ENCODE data around the gene KCNH8. TPM values are rescaled to one million over a fixed set of nuclear protein-coding genes. Genes with fewer than 3 reads are reported as not detected.

The KCNH8 gene
- total RNA-seq, 2 donors from 2014 or later, result 0.46 to 3.4 TPM

GRCh38 chr3:19363071-19363470, 214.8 kb downstream of the KCNH8 start:
- H3K36me3 ChIP-seq, result no peaks in the 10 kb centered on the region
- H3K27me3 ChIP-seq (replicated peaks; ENCODE audit: insufficient read depth), result no peaks in the 10 kb centered on the region
- intact Hi-C loops (cut with DNase I), result no loop called here
- WGBS, result 100% methylated on average over 1 of the region's 1 CpG
- H3K27ac ChIP-seq, result no peak overlapping the region
- no peak overlapping the region for H3K4me3 ChIP-seq
- H3K9me3 ChIP-seq, result no peaks in the 10 kb centered on the region
- TF ChIP-seq CTCF (IDR thresholded peaks at IDR 0.05) (no peak), POLR2A (IDR thresholded peaks at IDR 0.05) (no peak), POLR2AphosphoS5 (IDR thresholded peaks at IDR 0.05) (no peak)
- no peaks in the 10 kb centered on the region for H3K4me1 ChIP-seq (replicated peaks)
- DNase-seq (ENCODE audit: low spot score), result no peak

GRCh38 chr3:19364148-19364547, 215.8 kb downstream of the KCNH8 start:
- Histone ChIP-seq H3K36me3 (no peaks in the 10 kb centered on the region), H3K4me1 (replicated peaks) (no peaks in the 10 kb centered on the region), H3K9me3 (no peaks in the 10 kb centered on the region), H3K27me3 (replicated peaks; ENCODE audit: insufficient read depth) (no peaks in the 10 kb centered on the region), H3K27ac (no peak overlapping the region), H3K4me3 (no peak overlapping the region)
- DNase-seq (ENCODE audit: low spot score), result no peak
- intact Hi-C loops (cut with DNase I), result no loop called here
- no peak for TF ChIP-seq POLR2A (IDR thresholded peaks at IDR 0.05)
- TF ChIP-seq POLR2AphosphoS5 (IDR thresholded peaks at IDR 0.05), result no peak
- no peak for TF ChIP-seq CTCF (IDR thresholded peaks at IDR 0.05)
- WGBS, result 92% methylated on average over 8 of the region's 8 CpGs

- H3K27me3 ChIP-seq (replicated peaks; ENCODE audit: insufficient read depth), result no peaks in the 10 kb centered on the region
- intact Hi-C loops (cut with DNase I), result no loop called here
- no peaks in the 10 kb centered on the region for H3K36me3 ChIP-seq
- WGBS, result 68% methylated on average over 6 of the region's 6 CpGs
- H3K4me3 ChIP-seq, result no peak overlapping the region
- no peak overlapping the region for H3K27ac ChIP-seq
- no peaks in the 10 kb centered on the region for H3K4me1 ChIP-seq (replicated peaks)
- no peak for TF ChIP-seq POLR2AphosphoS5 (IDR thresholded peaks at IDR 0.05)
- TF ChIP-seq POLR2A (IDR thresholded peaks at IDR 0.05), result no peak
- TF ChIP-seq CTCF (IDR thresholded peaks at IDR 0.05), result no peak
- DNase-seq (ENCODE audit: low spot score), result no peak
- H3K9me3 ChIP-seq, result no peaks in the 10 kb centered on the region
Observed at GRCh38 chr3:19365471-19365870, 217.2 kb downstream of the KCNH8 start.

- Histone ChIP-seq H3K9me3 (no peaks in the 10 kb centered on the region), H3K27me3 (replicated peaks; ENCODE audit: insufficient read depth) (no peaks in the 10 kb centered on the region), H3K4me1 (replicated peaks) (no peaks in the 10 kb centered on the region), H3K36me3 (no peaks in the 10 kb centered on the region), H3K4me3 (no peak overlapping the region), H3K27ac (no peak overlapping the region)
- DNase-seq (ENCODE audit: low spot score), result no peak
- WGBS, result 88% methylated on average over 3 of the region's 3 CpGs
- no peak for TF ChIP-seq CTCF (IDR thresholded peaks at IDR 0.05)
- TF ChIP-seq POLR2AphosphoS5 (IDR thresholded peaks at IDR 0.05), result no peak
- intact Hi-C loops (cut with DNase I), result no loop called here
Observed at GRCh38 chr3:19384868-19385267, 236.6 kb downstream of the KCNH8 start.

GRCh38 chr3:19392150-19392549, 243.8 kb downstream of the KCNH8 start:
- H3K27me3 ChIP-seq (replicated peaks; ENCODE audit: insufficient read depth), result no peaks in the 10 kb centered on the region
- H3K4me1 ChIP-seq (replicated peaks), result no peaks in the 10 kb centered on the region
- no peaks in the 10 kb centered on the region for H3K36me3 ChIP-seq
- intact Hi-C loops (cut with DNase I), result no loop called here
- H3K4me3 ChIP-seq, result no peak overlapping the region
- no peak overlapping the region for H3K27ac ChIP-seq
- 76% methylated on average over 3 of the region's 3 CpGs for WGBS
- no peak for DNase-seq (ENCODE audit: low spot score)
- no peak for TF ChIP-seq POLR2A (IDR thresholded peaks at IDR 0.05)
- TF ChIP-seq CTCF (IDR thresholded peaks at IDR 0.05), result no peak
- no peak for TF ChIP-seq POLR2AphosphoS5 (IDR thresholded peaks at IDR 0.05)
- H3K9me3 ChIP-seq, result no peaks in the 10 kb centered on the region

Data from prostate gland (tissue), 2 donors.